WTC11 (cell line): ENCODE results near the gene PNPO. TPM values are rescaled to one million over a fixed set of nuclear protein-coding genes. Genes with fewer than 3 reads are reported as not detected.

ENCODE experiments used
- ATAC-seq: fragments of 200-7000 bp; cut with Tn5 transposase; 2 replicates; pipeline ENCODE4 v1.10.0; 2021; ENCODE audit warnings: mild to moderate bottlenecking, moderate library complexity
- CTCF ChIA-PET: fragments of 300-600 bp; sonication (Branson Sonifier 250); formaldehyde crosslinking; loops from one replicate; lab custom pipeline; 2021; ENCODE audit warnings: antibody characterized with exemption; lab: Charles Lee
- POLR2A ChIA-PET: fragments of 350-600 bp; sonication (Branson Sonifier 250); formaldehyde crosslinking; loops from one replicate; lab custom pipeline; 2021; ENCODE audit warnings: antibody characterized with exemption; lab: Charles Lee
- DNase-seq: peaks from one replicate; pipeline ENCODE4 v3.0.0; 2021; ENCODE audit warnings: low spot score
- H3K27ac Mint-ChIP-seq: 2 replicates; pipeline ENCODE4 v1.8.0; 2021; ENCODE audit warnings: mixed read lengths
- H3K27me3 Mint-ChIP-seq: 2 replicates; pipeline ENCODE4 v1.8.0; 2021; ENCODE audit warnings: low read depth, mild to moderate bottlenecking, moderate library complexity, mixed read lengths
- H3K36me3 Mint-ChIP-seq: 2 replicates; pipeline ENCODE4 v1.8.0; 2021; ENCODE audit warnings: mixed read lengths
- H3K4me1 Mint-ChIP-seq: 2 replicates; pipeline ENCODE4 v1.8.0; 2022; ENCODE audit warnings: mixed read lengths
- H3K4me3 Mint-ChIP-seq: 2 replicates; pipeline ENCODE4 v1.8.0; 2021; ENCODE audit warnings: mild to moderate bottlenecking, moderate library complexity, mixed read lengths
- H3K9me3 Mint-ChIP-seq: 2 replicates; pipeline ENCODE4 v1.8.0; 2021; ENCODE audit warnings: mixed read lengths
- CBFB ChIP-seq: sonication (generic); formaldehyde crosslinking; IDR thresholded peaks from 2 replicates; pipeline ENCODE4 v1.8.1; 2022; ENCODE audit warnings: mild to moderate bottlenecking, low read depth, missing genetic modification reagents
- EMX1 ChIP-seq: fragments of 250-450 bp; sonication (Bioruptor Pico); IDR thresholded peaks from 2 replicates; pipeline ENCODE4 v1.8.0; 2021; ENCODE audit warnings: mild to moderate bottlenecking
- ETV6 ChIP-seq: sonication (generic); formaldehyde crosslinking; IDR thresholded peaks from 2 replicates; pipeline ENCODE4 v1.8.1; 2022; ENCODE audit warnings: mild to moderate bottlenecking, missing genetic modification reagents
- GTF2I ChIP-seq: fragments of 250-450 bp; sonication (Bioruptor Pico); conservative IDR thresholded peaks from 2 replicates; pipeline ENCODE4 v1.4.0; 2021; ENCODE audit warnings: mild to moderate bottlenecking
- KAT7 ChIP-seq: sonication (generic); formaldehyde crosslinking; IDR thresholded peaks from 2 replicates; pipeline ENCODE4 v1.8.1; 2023; ENCODE audit warnings: missing genetic modification reagents, mild to moderate bottlenecking, borderline replicate concordance
- NFYB ChIP-seq: sonication (generic); formaldehyde crosslinking; conservative IDR thresholded peaks from 2 replicates; pipeline ENCODE4 v1.8.0; 2022; ENCODE audit warnings: low read depth, missing genetic modification reagents
- NR3C1 ChIP-seq: sonication (generic); formaldehyde crosslinking; conservative IDR thresholded peaks from 2 replicates; pipeline ENCODE4 v1.8.1; 2023; ENCODE audit warnings: low read depth, mild to moderate bottlenecking, missing genetic modification reagents
- PRRX2 ChIP-seq: fragments of 250-450 bp; sonication (Bioruptor Pico); IDR thresholded peaks from 2 replicates; pipeline ENCODE4 v1.8.0; 2021; ENCODE audit warnings: mild to moderate bottlenecking
- SP1 ChIP-seq: sonication (generic); formaldehyde crosslinking; conservative IDR thresholded peaks from 2 replicates; pipeline ENCODE4 v1.8.1; 2022; ENCODE audit warnings: missing genetic modification reagents
- ZNF138 ChIP-seq: sonication (generic); formaldehyde crosslinking; conservative IDR thresholded peaks from 2 replicates; pipeline ENCODE4 v1.8.1; 2022; ENCODE audit warnings: mild to moderate bottlenecking, moderate library complexity, missing genetic modification reagents
- ZNF396 ChIP-seq: fragments of 250-450 bp; sonication (Bioruptor Pico); IDR thresholded peaks from 2 replicates; pipeline ENCODE4 v1.8.0; 2021; ENCODE audit warnings: mild to moderate bottlenecking, moderate library complexity, borderline replicate concordance
- total RNA-seq: library from RNA; stranded (reverse); gene quantifications from 3 replicates; pipeline ENCODE4 v1.2.3, GENCODE V29; 2021
- TF ChIP-seq, protein P1 (sequence below): sonication (generic); formaldehyde crosslinking; IDR thresholded peaks from 2 replicates; pipeline ENCODE4 v1.8.0; 2023; ENCODE audit warnings: mild to moderate bottlenecking, missing genetic modification reagents
- TF ChIP-seq, protein P2 (sequence below): sonication (generic); formaldehyde crosslinking; IDR thresholded peaks from 2 replicates; pipeline ENCODE4 v1.8.0; 2023; ENCODE audit warnings: missing genetic modification reagents, mild to moderate bottlenecking, borderline replicate concordance
- TF ChIP-seq, protein P3 (sequence below): sonication (generic); formaldehyde crosslinking; conservative IDR thresholded peaks from 2 replicates; pipeline ENCODE4 v1.8.1; 2022; ENCODE audit warnings: mild to moderate bottlenecking, missing genetic modification reagents
- TF ChIP-seq, protein P4 (sequence below): sonication (generic); formaldehyde crosslinking; IDR thresholded peaks from 2 replicates; pipeline ENCODE4 v1.8.1; 2022; ENCODE audit warnings: low read depth, mild to moderate bottlenecking, moderate library complexity, missing genetic modification reagents, borderline replicate concordance
- TF ChIP-seq, protein P5 (sequence below): fragments of 250-450 bp; sonication (Bioruptor Pico); IDR thresholded peaks from 2 replicates; pipeline ENCODE4 v1.9.0; 2021; ENCODE audit warnings: moderate library complexity, mild to moderate bottlenecking, inconsistent platforms, borderline replicate concordance
- TF ChIP-seq, protein P6 (sequence below): sonication (generic); formaldehyde crosslinking; IDR thresholded peaks from 2 replicates; pipeline ENCODE4 v1.8.0; 2022; ENCODE audit warnings: mild to moderate bottlenecking, missing genetic modification reagents

Gene PNPO
- total RNA-seq, 1 experiment from 2014 or later, result 12.2 TPM

DNA sequence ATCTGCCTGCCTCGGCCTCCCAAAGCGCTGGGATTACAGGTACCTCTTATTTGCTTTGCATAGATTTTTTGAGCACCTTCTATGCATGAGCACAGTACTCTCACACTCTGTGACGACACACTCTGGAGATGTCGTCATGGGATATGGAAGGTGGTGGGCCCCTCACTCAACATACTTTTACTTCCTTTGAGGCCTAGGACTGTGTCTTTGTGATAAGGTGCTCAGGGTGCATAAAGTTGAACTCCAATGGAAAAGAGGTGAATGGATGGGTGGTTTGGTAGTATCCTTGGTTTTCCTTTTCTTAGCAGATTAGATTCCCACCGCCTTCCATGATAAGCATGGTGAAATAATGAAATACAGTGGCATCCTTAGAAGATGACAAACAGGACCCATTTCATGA, 23.5 kb downstream of the PNPO start (continued):
- no peak for TF ChIP-seq NR3C1

DNA sequence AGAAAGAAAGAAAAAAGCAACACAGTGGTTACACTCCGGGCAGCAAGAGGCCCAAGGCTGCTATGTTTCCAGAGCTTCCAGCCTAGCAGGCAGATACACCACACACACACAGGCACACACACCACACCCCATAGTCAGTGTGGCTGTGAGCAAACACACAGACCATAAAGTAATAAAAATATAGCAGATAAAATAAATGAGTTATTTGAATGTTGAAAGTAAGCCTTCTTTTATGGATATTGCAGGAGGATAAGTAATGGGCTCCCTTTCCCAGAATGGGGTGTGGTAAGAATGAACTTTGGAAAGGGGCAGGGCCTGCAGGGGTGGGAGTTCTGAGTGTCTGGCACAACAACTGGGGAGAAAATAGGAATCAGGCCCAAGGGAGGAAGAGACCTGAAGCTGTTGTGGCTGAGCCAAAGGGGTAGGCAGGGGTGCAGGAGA, 24.7 kb downstream of the PNPO start:
- peaks cover 10% of the 10 kb centered on the region for H3K9me3 Mint-ChIP-seq
- H3K36me3 Mint-ChIP-seq, result no peaks in the 10 kb centered on the region
- H3K27ac Mint-ChIP-seq, result no peak overlapping the region
- H3K27me3 Mint-ChIP-seq, result peaks cover 32% of the 10 kb centered on the region
- DNase-seq (no peak), ATAC-seq (no peak)
- ChIA-PET POLR2A (no interaction called here), CTCF (interaction anchor here (0.9 to 1.6 kb wide), 2 partner anchors 20 to 46 kb away, joined by 3 read pairs; no protein-coding TSS in a partner anchor)
- no peak overlapping the region for H3K4me3 Mint-ChIP-seq
- H3K4me1 Mint-ChIP-seq, result peaks cover 5% of the 10 kb centered on the region; the same call in 1 of the 2 replicates
- TF ChIP-seq KAT7 (CRISPR knock-in tag), result no peak
- TF ChIP-seq SP1, result no peak
- TF ChIP-seq, protein P1, sequence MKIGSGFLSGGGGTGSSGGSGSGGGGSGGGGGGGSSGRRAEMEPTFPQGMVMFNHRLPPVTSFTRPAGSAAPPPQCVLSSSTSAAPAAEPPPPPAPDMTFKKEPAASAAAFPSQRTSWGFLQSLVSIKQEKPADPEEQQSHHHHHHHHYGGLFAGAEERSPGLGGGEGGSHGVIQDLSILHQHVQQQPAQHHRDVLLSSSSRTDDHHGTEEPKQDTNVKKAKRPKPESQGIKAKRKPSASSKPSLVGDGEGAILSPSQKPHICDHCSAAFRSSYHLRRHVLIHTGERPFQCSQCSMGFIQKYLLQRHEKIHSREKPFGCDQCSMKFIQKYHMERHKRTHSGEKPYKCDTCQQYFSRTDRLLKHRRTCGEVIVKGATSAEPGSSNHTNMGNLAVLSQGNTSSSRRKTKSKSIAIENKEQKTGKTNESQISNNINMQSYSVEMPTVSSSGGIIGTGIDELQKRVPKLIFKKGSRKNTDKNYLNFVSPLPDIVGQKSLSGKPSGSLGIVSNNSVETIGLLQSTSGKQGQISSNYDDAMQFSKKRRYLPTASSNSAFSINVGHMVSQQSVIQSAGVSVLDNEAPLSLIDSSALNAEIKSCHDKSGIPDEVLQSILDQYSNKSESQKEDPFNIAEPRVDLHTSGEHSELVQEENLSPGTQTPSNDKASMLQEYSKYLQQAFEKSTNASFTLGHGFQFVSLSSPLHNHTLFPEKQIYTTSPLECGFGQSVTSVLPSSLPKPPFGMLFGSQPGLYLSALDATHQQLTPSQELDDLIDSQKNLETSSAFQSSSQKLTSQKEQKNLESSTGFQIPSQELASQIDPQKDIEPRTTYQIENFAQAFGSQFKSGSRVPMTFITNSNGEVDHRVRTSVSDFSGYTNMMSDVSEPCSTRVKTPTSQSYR (CRISPR knock-in tag), result no peak
- TF ChIP-seq, protein P2, sequence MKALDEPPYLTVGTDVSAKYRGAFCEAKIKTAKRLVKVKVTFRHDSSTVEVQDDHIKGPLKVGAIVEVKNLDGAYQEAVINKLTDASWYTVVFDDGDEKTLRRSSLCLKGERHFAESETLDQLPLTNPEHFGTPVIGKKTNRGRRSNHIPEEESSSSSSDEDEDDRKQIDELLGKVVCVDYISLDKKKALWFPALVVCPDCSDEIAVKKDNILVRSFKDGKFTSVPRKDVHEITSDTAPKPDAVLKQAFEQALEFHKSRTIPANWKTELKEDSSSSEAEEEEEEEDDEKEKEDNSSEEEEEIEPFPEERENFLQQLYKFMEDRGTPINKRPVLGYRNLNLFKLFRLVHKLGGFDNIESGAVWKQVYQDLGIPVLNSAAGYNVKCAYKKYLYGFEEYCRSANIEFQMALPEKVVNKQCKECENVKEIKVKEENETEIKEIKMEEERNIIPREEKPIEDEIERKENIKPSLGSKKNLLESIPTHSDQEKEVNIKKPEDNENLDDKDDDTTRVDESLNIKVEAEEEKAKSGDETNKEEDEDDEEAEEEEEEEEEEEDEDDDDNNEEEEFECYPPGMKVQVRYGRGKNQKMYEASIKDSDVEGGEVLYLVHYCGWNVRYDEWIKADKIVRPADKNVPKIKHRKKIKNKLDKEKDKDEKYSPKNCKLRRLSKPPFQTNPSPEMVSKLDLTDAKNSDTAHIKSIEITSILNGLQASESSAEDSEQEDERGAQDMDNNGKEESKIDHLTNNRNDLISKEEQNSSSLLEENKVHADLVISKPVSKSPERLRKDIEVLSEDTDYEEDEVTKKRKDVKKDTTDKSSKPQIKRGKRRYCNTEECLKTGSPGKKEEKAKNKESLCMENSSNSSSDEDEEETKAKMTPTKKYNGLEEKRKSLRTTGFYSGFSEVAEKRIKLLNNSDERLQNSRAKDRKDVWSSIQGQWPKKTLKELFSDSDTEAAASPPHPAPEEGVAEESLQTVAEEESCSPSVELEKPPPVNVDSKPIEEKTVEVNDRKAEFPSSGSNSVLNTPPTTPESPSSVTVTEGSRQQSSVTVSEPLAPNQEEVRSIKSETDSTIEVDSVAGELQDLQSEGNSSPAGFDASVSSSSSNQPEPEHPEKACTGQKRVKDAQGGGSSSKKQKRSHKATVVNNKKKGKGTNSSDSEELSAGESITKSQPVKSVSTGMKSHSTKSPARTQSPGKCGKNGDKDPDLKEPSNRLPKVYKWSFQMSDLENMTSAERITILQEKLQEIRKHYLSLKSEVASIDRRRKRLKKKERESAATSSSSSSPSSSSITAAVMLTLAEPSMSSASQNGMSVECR (CRISPR knock-in tag), result no peak
- TF ChIP-seq PRRX2 (CRISPR knock-in tag), result no peak
- no peak for TF ChIP-seq GTF2I (CRISPR knock-in tag)
- no peak for TF ChIP-seq EMX1 (CRISPR knock-in tag)
- TF ChIP-seq, protein P3, sequence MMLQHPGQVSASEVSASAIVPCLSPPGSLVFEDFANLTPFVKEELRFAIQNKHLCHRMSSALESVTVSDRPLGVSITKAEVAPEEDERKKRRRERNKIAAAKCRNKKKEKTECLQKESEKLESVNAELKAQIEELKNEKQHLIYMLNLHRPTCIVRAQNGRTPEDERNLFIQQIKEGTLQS (CRISPR knock-in tag), result no peak
- TF ChIP-seq, protein P4, sequence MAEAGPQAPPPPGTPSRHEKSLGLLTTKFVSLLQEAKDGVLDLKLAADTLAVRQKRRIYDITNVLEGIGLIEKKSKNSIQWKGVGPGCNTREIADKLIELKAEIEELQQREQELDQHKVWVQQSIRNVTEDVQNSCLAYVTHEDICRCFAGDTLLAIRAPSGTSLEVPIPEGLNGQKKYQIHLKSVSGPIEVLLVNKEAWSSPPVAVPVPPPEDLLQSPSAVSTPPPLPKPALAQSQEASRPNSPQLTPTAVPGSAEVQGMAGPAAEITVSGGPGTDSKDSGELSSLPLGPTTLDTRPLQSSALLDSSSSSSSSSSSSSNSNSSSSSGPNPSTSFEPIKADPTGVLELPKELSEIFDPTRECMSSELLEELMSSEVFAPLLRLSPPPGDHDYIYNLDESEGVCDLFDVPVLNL (CRISPR knock-in tag), result no peak
- no peak for TF ChIP-seq CBFB (CRISPR knock-in tag)
- TF ChIP-seq, protein P5, sequence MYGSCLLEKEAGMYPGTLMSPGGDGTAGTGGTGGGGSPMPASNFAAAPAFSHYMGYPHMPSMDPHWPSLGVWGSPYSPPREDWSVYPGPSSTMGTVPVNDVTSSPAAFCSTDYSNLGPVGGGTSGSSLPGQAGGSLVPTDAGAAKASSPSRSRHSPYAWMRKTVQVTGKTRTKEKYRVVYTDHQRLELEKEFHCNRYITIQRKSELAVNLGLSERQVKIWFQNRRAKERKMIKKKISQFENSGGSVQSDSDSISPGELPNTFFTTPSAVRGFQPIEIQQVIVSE, result no peak
- TF ChIP-seq ETV6 (CRISPR knock-in tag), result no peak
- no peak for TF ChIP-seq NR3C1

DNA sequence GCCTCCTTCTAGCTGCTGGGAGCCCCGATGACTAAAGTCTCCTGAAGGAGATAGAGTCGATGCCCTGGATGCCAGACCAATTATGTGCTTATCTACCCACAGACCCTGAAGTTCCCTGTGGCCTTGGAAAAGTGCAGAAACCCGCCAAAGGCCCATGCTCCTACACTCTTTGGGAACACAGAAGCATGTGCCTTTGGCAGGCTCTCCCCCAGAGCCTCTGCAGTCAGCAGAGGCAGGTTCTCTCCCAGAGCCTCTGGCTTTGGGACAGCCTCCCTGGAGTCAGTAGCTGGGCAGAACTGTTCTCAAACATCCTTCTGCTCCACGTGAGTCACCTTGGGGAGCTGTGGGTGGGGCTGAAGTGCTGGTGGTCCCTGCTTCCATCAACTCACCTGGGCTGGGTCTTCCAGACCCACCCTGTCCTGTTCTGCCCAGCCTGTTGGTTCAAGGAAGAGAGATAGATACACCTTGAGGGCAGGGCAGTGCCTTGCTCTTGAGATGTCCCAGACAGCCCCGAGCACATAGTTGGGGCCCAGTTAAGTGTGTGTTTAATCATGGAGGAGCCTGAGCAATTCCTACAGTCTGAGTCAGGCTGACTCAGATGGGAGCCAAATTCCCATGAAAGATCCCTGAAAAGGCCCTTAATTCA, 26.4 kb downstream of the PNPO start:
- ATAC-seq (no peak), DNase-seq (no peak)
- Mint-ChIP-seq H3K4me3 (no peak overlapping the region), H3K9me3 (peaks cover 3% of the 10 kb centered on the region), H3K36me3 (no peaks in the 10 kb centered on the region), H3K27ac (no peak overlapping the region), H3K4me1 (peaks cover 14% of the 10 kb centered on the region), H3K27me3 (peaks cover 30% of the 10 kb centered on the region)
- CTCF ChIA-PET, result interaction anchor here (1.6 to 5.4 kb wide), 3 partner anchors 13 to 21 kb away, joined by 3 to 119 read pairs (median 104); partner anchors contain the start of gene PRR15L
- TF ChIP-seq EMX1 (CRISPR knock-in tag), result no peak
- TF ChIP-seq ZNF396, result no peak
- no peak for TF ChIP-seq CBFB (CRISPR knock-in tag)
- TF ChIP-seq ZNF138, result no peak
- TF ChIP-seq NFYB (CRISPR knock-in tag), result no peak
- TF ChIP-seq, protein P6, sequence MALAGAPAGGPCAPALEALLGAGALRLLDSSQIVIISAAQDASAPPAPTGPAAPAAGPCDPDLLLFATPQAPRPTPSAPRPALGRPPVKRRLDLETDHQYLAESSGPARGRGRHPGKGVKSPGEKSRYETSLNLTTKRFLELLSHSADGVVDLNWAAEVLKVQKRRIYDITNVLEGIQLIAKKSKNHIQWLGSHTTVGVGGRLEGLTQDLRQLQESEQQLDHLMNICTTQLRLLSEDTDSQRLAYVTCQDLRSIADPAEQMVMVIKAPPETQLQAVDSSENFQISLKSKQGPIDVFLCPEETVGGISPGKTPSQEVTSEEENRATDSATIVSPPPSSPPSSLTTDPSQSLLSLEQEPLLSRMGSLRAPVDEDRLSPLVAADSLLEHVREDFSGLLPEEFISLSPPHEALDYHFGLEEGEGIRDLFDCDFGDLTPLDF, result no peak
- POLR2A ChIA-PET, result no interaction called here
